Measurements from ENCODE around the gene PPFIA2.

The PPFIA2 gene

DNA sequence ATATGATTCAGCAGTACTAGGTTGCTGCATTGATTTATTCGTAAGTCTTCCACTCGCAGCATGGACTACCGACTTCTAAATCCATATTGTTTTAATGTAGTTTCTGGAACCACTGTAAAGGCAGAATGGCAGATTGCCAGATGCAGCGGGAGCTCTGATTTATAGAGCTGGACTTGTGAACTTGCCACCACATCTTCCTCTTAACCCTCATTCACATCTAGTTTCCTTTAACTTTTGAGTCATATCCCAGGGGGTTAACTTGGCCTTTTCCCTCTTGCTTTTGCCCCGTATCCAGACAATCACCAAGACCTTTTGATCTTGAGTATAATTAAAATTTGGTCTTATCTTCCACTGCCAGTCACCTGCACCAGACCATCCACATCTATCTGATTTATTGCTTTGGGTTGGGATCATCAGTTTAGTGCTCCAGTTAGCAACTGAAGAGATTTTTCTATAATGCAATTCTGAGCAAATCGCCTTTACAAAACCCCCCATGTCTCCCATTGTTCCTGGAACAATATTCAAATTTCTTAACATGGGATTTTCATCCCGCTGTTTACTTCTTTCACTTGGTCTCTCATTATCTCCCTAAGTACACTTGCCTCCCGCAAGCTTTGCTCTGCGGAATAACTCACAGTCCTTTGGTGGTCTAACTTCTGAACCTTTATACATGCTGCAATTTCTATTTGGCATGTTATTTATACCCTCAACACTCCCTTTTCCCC lies 550.8 kb downstream of the PPFIA2 start:
- no peak for DNase-seq (ENCODE audit: low read depth)
